HEK293 (cell line): ENCODE data around the gene ADAMTS2.

Experiments used
- CTCF ChIA-PET: fragments of 350-600 bp; formaldehyde crosslinking; extraction: SDS; loops from one replicate; lab custom pipeline; 2021; ENCODE audit warnings: antibody characterized with exemption; lab: Yijun Ruan, JAX
- POLR2A ChIA-PET: fragments of 300-600 bp; formaldehyde crosslinking; extraction: SDS; loops from one replicate; lab custom pipeline; 2020; ENCODE audit warnings: antibody characterized with exemption, inconsistent platforms; lab: Yijun Ruan, JAX
- H3K27ac ChIP-seq: fragments of 200-500 bp; sonication (Bioruptor generic); 2 replicates; pipeline ENCODE4 v1.5.1; 2014; ENCODE audit warnings: low read depth, low read length, control low read depth, inconsistent platforms; ENCODE audit errors: extremely low read depth
- H3K36me3 ChIP-seq, 2 experiments: fragments of 200-500 bp in 1 of 2; sonication (Bioruptor generic) in 1 of 2; 1 replicate in 1 of 2; 2 replicates in 1 of 2; pipeline ENCODE4 v1.5.1; 2014 to 2017; ENCODE audit warnings: inconsistent platforms in 2 of 2, low read length in 2 of 2; ENCODE audit not compliant: control insufficient read depth in 2 of 2, insufficient read depth in 1 of 2
- H3K4me1 ChIP-seq: fragments of 200-500 bp; sonication (Bioruptor generic); 2 replicates; pipeline ENCODE4 v1.5.1; 2014; ENCODE audit warnings: mild to moderate bottlenecking, low read length, inconsistent platforms; ENCODE audit not compliant: control insufficient read depth, insufficient read depth
- H3K4me3 ChIP-seq: 2 replicates; pipeline ENCODE4 v1.5.1; 2011; ENCODE audit warnings: low read depth, mild to moderate bottlenecking, control low read depth, low read length, moderate library complexity
- H3K9me3 ChIP-seq: fragments of 200-500 bp; sonication (Bioruptor generic); 2 replicates; pipeline ENCODE4 v1.5.1; 2014; ENCODE audit warnings: low read depth, low read length, inconsistent platforms; ENCODE audit not compliant: control insufficient read depth, insufficient read depth
- AEBP2 ChIP-seq: fragments of 450-650 bp; formaldehyde crosslinking; IDR thresholded peaks from 2 replicates; pipeline ENCODE4 v1.5.1; 2016; ENCODE audit warnings: missing biosample characterization, missing genetic modification characterization, borderline replicate concordance
- KLF16 ChIP-seq: fragments of 450-650 bp; formaldehyde crosslinking; IDR thresholded peaks from 2 replicates; pipeline ENCODE4 v1.5.1; 2017; ENCODE audit warnings: missing biosample characterization, missing genetic modification characterization
- KLF9 ChIP-seq: fragments of 450-650 bp; formaldehyde crosslinking; IDR thresholded peaks from 2 replicates; pipeline ENCODE4 v1.5.1; 2016; ENCODE audit warnings: missing biosample characterization, missing genetic modification characterization, low read depth
- OSR2 ChIP-seq: fragments of 450-650 bp; formaldehyde crosslinking; IDR thresholded peaks from 2 replicates; pipeline ENCODE4 v1.5.1; 2016; ENCODE audit warnings: missing biosample characterization, missing genetic modification characterization
- PRDM10 ChIP-seq: fragments of 450-650 bp; formaldehyde crosslinking; IDR thresholded peaks from 2 replicates; pipeline ENCODE4 v1.5.1; 2016; ENCODE audit warnings: missing biosample characterization, missing genetic modification characterization
- PRDM4 ChIP-seq: fragments of 450-650 bp; formaldehyde crosslinking; IDR thresholded peaks from 2 replicates; pipeline ENCODE4 v1.5.1; 2017; ENCODE audit warnings: missing biosample characterization, missing genetic modification characterization
- SCRT2 ChIP-seq: fragments of 450-650 bp; formaldehyde crosslinking; IDR thresholded peaks from 2 replicates; pipeline ENCODE4 v1.5.1; 2016; ENCODE audit warnings: missing biosample characterization, missing genetic modification characterization
- ZBTB1 ChIP-seq: fragments of 450-650 bp; formaldehyde crosslinking; IDR thresholded peaks from 2 replicates; pipeline ENCODE4 v1.5.1; 2016; ENCODE audit warnings: missing biosample characterization, missing genetic modification characterization
- ZBTB11 ChIP-seq: fragments of 450-650 bp; formaldehyde crosslinking; conservative IDR thresholded peaks from 2 replicates; pipeline ENCODE4 v1.5.1; 2016; ENCODE audit warnings: low read depth, missing biosample characterization, missing genetic modification characterization
- ZBTB21 ChIP-seq: fragments of 450-650 bp; formaldehyde crosslinking; IDR thresholded peaks from 2 replicates; pipeline ENCODE4 v1.5.1; 2017; ENCODE audit warnings: missing biosample characterization, missing genetic modification characterization
- ZBTB48 ChIP-seq: fragments of 450-650 bp; formaldehyde crosslinking; IDR thresholded peaks from 2 replicates; pipeline ENCODE4 v1.5.1; 2016; ENCODE audit warnings: missing biosample characterization, missing genetic modification characterization
- ZNF112 ChIP-seq: fragments of 450-650 bp; formaldehyde crosslinking; IDR thresholded peaks from 2 replicates; pipeline ENCODE4 v1.5.0; 2017; ENCODE audit warnings: missing biosample characterization, missing genetic modification characterization
- ZNF114 ChIP-seq: fragments of 450-650 bp; formaldehyde crosslinking; IDR thresholded peaks from 2 replicates; pipeline ENCODE4 v1.5.0; 2017; ENCODE audit warnings: missing biosample characterization, missing genetic modification characterization
- ZNF132 ChIP-seq: fragments of 450-650 bp; formaldehyde crosslinking; IDR thresholded peaks from 2 replicates; pipeline ENCODE4 v1.5.1; 2017; ENCODE audit warnings: missing biosample characterization, missing genetic modification characterization, borderline replicate concordance
- ZNF155 ChIP-seq: fragments of 450-650 bp; formaldehyde crosslinking; IDR thresholded peaks from 2 replicates; pipeline ENCODE4 v1.5.1; 2016; ENCODE audit warnings: missing biosample characterization, missing genetic modification characterization
- ZNF354C ChIP-seq: fragments of 450-650 bp; formaldehyde crosslinking; IDR thresholded peaks from 2 replicates; pipeline ENCODE4 v1.5.1; 2016; ENCODE audit warnings: missing biosample characterization, missing genetic modification characterization, low read depth, borderline replicate concordance
- ZNF404 ChIP-seq: fragments of 450-650 bp; formaldehyde crosslinking; IDR thresholded peaks from 2 replicates; pipeline ENCODE4 v1.5.1; 2017; ENCODE audit warnings: missing biosample characterization, missing genetic modification characterization
- ZNF530 ChIP-seq: fragments of 450-650 bp; formaldehyde crosslinking; IDR thresholded peaks from 2 replicates; pipeline ENCODE4 v1.5.1; 2016; ENCODE audit warnings: low read depth, missing biosample characterization, missing genetic modification characterization
- ZNF626 ChIP-seq: fragments of 450-650 bp; sonication (Bioruptor Pico); formaldehyde crosslinking; IDR thresholded peaks from 2 replicates; pipeline ENCODE4 v1.5.1; 2018; ENCODE audit warnings: missing biosample characterization, missing genetic modification characterization, inconsistent platforms
- ZNF768 ChIP-seq: fragments of 450-650 bp; formaldehyde crosslinking; IDR thresholded peaks from 2 replicates; pipeline ENCODE4 v1.5.1; 2018; ENCODE audit warnings: missing biosample characterization, mild to moderate bottlenecking, missing genetic modification characterization
- ZNF792 ChIP-seq: fragments of 450-650 bp; formaldehyde crosslinking; IDR thresholded peaks from 2 replicates; pipeline ENCODE4 v1.5.1; 2016; ENCODE audit warnings: missing biosample characterization, missing genetic modification characterization
- ZSCAN16 ChIP-seq: fragments of 450-650 bp; formaldehyde crosslinking; IDR thresholded peaks from 2 replicates; pipeline ENCODE4 v1.5.1; 2016; ENCODE audit warnings: missing biosample characterization, missing genetic modification characterization
- ZSCAN23 ChIP-seq: fragments of 450-650 bp; formaldehyde crosslinking; IDR thresholded peaks from 2 replicates; pipeline ENCODE4 v1.5.1; 2016; ENCODE audit warnings: missing biosample characterization, missing genetic modification characterization

The ADAMTS2 gene

GRCh38 chr5:179245031-179245430 is 100.2 kb downstream of the ADAMTS2 start:
- H3K36me3 ChIP-seq = no peaks in the 10 kb centered on the region
- no peak for TF ChIP-seq ZBTB48 (tag by site-specific recombination)
- TF ChIP-seq ZNF530 = no peak
- TF ChIP-seq, all 188 proteins: peak for 0
- Histone ChIP-seq H3K27ac (no peak overlapping the region), H3K4me1 (no peaks in the 10 kb centered on the region), H3K9me3 (no peaks in the 10 kb centered on the region), H3K4me3 (no peak overlapping the region)
- CTCF ChIA-PET = no interaction called here
- POLR2A ChIA-PET = interaction anchor here (0.6 kb wide), 1 partner anchor 382 kb away, joined by 3 read pairs; no protein-coding TSS in a partner anchor

GRCh38 chr5:179244044-179244443 is 101.2 kb downstream of the ADAMTS2 start:
- Histone ChIP-seq H3K9me3 (no peaks in the 10 kb centered on the region), H3K4me1 (no peaks in the 10 kb centered on the region), H3K27ac (no peak overlapping the region), H3K4me3 (no peak overlapping the region), H3K36me3 (no peaks in the 10 kb centered on the region)
- CTCF ChIA-PET = no interaction called here
- POLR2A ChIA-PET = no interaction called here
- no peak for TF ChIP-seq AEBP2
- TF ChIP-seq ZNF792 = no peak
- no peak for TF ChIP-seq KLF16
- TF ChIP-seq SCRT2 (tag by site-specific recombination) = no peak
- no peak for TF ChIP-seq KLF9 (tag by site-specific recombination)
- no peak for TF ChIP-seq ZBTB21 (tag by site-specific recombination)
- no peak for TF ChIP-seq ZNF132
- TF ChIP-seq ZSCAN23 (tag by site-specific recombination) = no peak

GRCh38 chr5:179243333-179243732 is 101.9 kb downstream of the ADAMTS2 start:
- no peak overlapping the region for H3K4me3 ChIP-seq
- TF ChIP-seq ZNF354C (tag by site-specific recombination) = no peak
- TF ChIP-seq ZNF114 (tag by site-specific recombination) = no peak
- no peak for TF ChIP-seq OSR2 (tag by site-specific recombination)
- no peak for TF ChIP-seq ZBTB1 (tag by site-specific recombination)
- TF ChIP-seq ZSCAN16 (tag by site-specific recombination) = no peak
- TF ChIP-seq PRDM10 (tag by site-specific recombination) = no peak
- no peak for TF ChIP-seq ZNF155 (tag by site-specific recombination)
- no peak for TF ChIP-seq ZNF112 (tag by site-specific recombination)
- no peak for TF ChIP-seq ZNF626 (tag by site-specific recombination)
- TF ChIP-seq ZBTB11 = no peak
- TF ChIP-seq PRDM4 (tag by site-specific recombination) = no peak
- no peak for TF ChIP-seq ZNF768
- no peak for TF ChIP-seq ZNF404
- no peak for TF ChIP-seq ZBTB21 (tag by site-specific recombination)

More at GRCh38 chr5:179243333-179243732, 101.9 kb downstream of the ADAMTS2 start:
- Histone ChIP-seq H3K36me3 (no peaks in the 10 kb centered on the region), H3K4me1 (no peaks in the 10 kb centered on the region), H3K9me3 (no peaks in the 10 kb centered on the region), H3K27ac (no peak overlapping the region)
- CTCF ChIA-PET = no interaction called here
- POLR2A ChIA-PET = no interaction called here
